GM12878 (cell line): ENCODE results near the gene SPINK4. TPM values are rescaled to one million over a fixed set of nuclear protein-coding genes. Genes with fewer than 3 reads are reported as not detected.

Experiments
- ATAC-seq: fragments of 200-7000 bp; cut with Tn5 transposase; 3 replicates; pipeline ENCODE4 v1.9.1; 2020; ENCODE audit warnings: mild to moderate bottlenecking, moderate library complexity
- BruUV-seq: library from RNA; stranded (reverse); fragments of 400-500 nt; replicated peaks from 2 replicates; lab custom pipeline; 2021; lab: Mats Ljungman, UMichigan
- CTCF ChIA-PET: fragments of 300-600 bp; sonication (Branson Sonifier 250); formaldehyde crosslinking; extraction: SDS; loops from one replicate; lab custom pipeline; 2021; ENCODE audit warnings: inconsistent platforms; lab: Yijun Ruan, JAX
- POLR2A ChIA-PET: fragments of 350-600 bp; formaldehyde crosslinking; extraction: SDS; loops from one replicate; lab custom pipeline; 2021; ENCODE audit warnings: inconsistent platforms; lab: Charles Lee
- RAD21 ChIA-PET: fragments of 300-600 bp; sonication (Branson Sonifier 250); formaldehyde crosslinking; loops from one replicate; lab custom pipeline; 2023; ENCODE audit warnings: antibody characterized with exemption; ENCODE audit not compliant: unreplicated experiment; lab: Charles Lee
- SMC1A ChIA-PET: fragments of 300-600 bp; sonication (Branson Sonifier 250); formaldehyde crosslinking; loops from one replicate; lab custom pipeline; 2023; ENCODE audit not compliant: unreplicated experiment, uncharacterized antibody; lab: Charles Lee
- DNase-seq: peaks from one replicate; pipeline ENCODE4 v3.0.0-alpha.2; 2011; ENCODE audit warnings: low read depth, low spot score
- FAIRE-seq: peaks from 3 replicates; lab custom pipeline; 2011; peaks lifted over from hg19 to GRCh38; lab: Jason Lieb, UNC
- H2AFZ ChIP-seq: 2 replicates; pipeline ENCODE4 v1.6.0; 2011; ENCODE audit warnings: low read depth, low read length, control low read depth; ENCODE audit not compliant: control insufficient read depth
- H3K27ac ChIP-seq: 2 replicates; pipeline ENCODE4 v1.5.1; 2011; ENCODE audit warnings: control low read depth; ENCODE audit not compliant: control insufficient read depth, insufficient read depth
- H3K27me3 ChIP-seq, 2 experiments: replicated peaks in 1 of 2; 2 replicates each; pipeline versions ENCODE4 v1.6.0 to v1.6.1; 2011; ENCODE audit warnings: low read length in 1 of 2; ENCODE audit not compliant: control insufficient read depth in 2 of 2, insufficient read depth in 2 of 2
- H3K36me3 ChIP-seq, 2 experiments: 2 replicates each; pipeline ENCODE4 v1.5.1; 2011; ENCODE audit warnings: low read length in 1 of 2; ENCODE audit not compliant: control insufficient read depth in 2 of 2, insufficient read depth in 2 of 2
- H3K4me1 ChIP-seq: 2 replicates; pipeline ENCODE4 v1.6.1; 2011; ENCODE audit warnings: mild to moderate bottlenecking, low read length, moderate library complexity, mixed read lengths; ENCODE audit not compliant: control insufficient read depth, insufficient read depth
- H3K4me2 ChIP-seq: 2 replicates; pipeline ENCODE4 v1.6.0; 2011; ENCODE audit warnings: control low read depth; ENCODE audit not compliant: control insufficient read depth, insufficient read depth
- H3K4me3 ChIP-seq: fragments of 200-600 bp; sonication (generic); 2 replicates; pipeline ENCODE4 v1.5.1; 2016
- H3K79me2 ChIP-seq: 2 replicates; pipeline ENCODE4 v1.6.0; 2011; ENCODE audit warnings: low read length; ENCODE audit not compliant: control insufficient read depth, insufficient read depth
- H3K9ac ChIP-seq: 2 replicates; pipeline ENCODE4 v1.8.0; 2011; ENCODE audit warnings: low read length, control low read depth, mixed read lengths; ENCODE audit not compliant: control insufficient read depth, insufficient read depth
- H3K9me3 ChIP-seq: replicated peaks from 3 replicates; pipeline ENCODE4 v1.5.1; 2011; ENCODE audit warnings: mild to moderate bottlenecking, low read length; ENCODE audit not compliant: control insufficient read depth, insufficient read depth
- H4K20me1 ChIP-seq: 2 replicates; pipeline ENCODE4 v1.6.0; 2011; ENCODE audit not compliant: control insufficient read depth, insufficient read depth
- CBX3 ChIP-seq: fragments of 200-600 bp; sonication (generic); IDR thresholded peaks from 2 replicates; pipeline ENCODE4 v1.6.1; 2016; ENCODE audit warnings: low read depth, borderline replicate concordance
- CUX1 ChIP-seq: IDR thresholded peaks from 2 replicates; pipeline ENCODE4 v1.6.1; 2012; ENCODE audit warnings: improper control_type of control experiment, low read depth, low read length; ENCODE audit not compliant: insufficient replicate concordance
- HDGF ChIP-seq: fragments of 450-650 bp; IDR thresholded peaks from 2 replicates; pipeline ENCODE4 v1.6.1; 2016; ENCODE audit warnings: antibody characterized with exemption
- MTA3 ChIP-seq: IDR thresholded peaks from 2 replicates; pipeline ENCODE4 v1.6.1; 2012; ENCODE audit warnings: low read length, inconsistent platforms, borderline replicate concordance
- MYC ChIP-seq: IDR thresholded peaks from 2 replicates; pipeline ENCODE4 v1.6.1; 2011; ENCODE audit warnings: mild to moderate bottlenecking, low read length, moderate library complexity, inconsistent platforms; ENCODE audit not compliant: insufficient read depth, insufficient replicate concordance, insufficient read length, severe bottlenecking
- RB1 ChIP-seq: fragments of 450-650 bp; formaldehyde crosslinking; IDR thresholded peaks from 2 replicates; pipeline ENCODE4 v1.6.1; 2017; ENCODE audit warnings: mild to moderate bottlenecking, borderline replicate concordance
- SIN3A ChIP-seq: IDR thresholded peaks from 2 replicates; pipeline ENCODE4 v1.6.1; 2012; ENCODE audit warnings: low read depth, low read length, improper control_type of control experiment
- SMARCA5 ChIP-seq: fragments of 450-650 bp; IDR thresholded peaks from 2 replicates; pipeline ENCODE4 v1.6.1; 2017; ENCODE audit warnings: mild to moderate bottlenecking
- SREBF1 ChIP-seq: IDR thresholded peaks from 2 replicates; pipeline ENCODE4 v1.6.1; 2012; ENCODE audit warnings: mild to moderate bottlenecking, low read length
- SREBF2 ChIP-seq: IDR thresholded peaks from 2 replicates; pipeline ENCODE4 v1.6.1; 2012; ENCODE audit warnings: mild to moderate bottlenecking, low read length
- SRF ChIP-seq, 2 experiments: IDR thresholded peaks; 2 replicates each; pipeline ENCODE4 v1.6.1; 2011; ENCODE audit warnings: low read depth in 2 of 2, low read length in 2 of 2, mild to moderate bottlenecking in 1 of 2, moderate library complexity in 1 of 2
- TAF1 ChIP-seq: IDR thresholded peaks from 2 replicates; pipeline ENCODE4 v1.6.1; 2011; ENCODE audit warnings: mild to moderate bottlenecking, low read depth, low read length, borderline replicate concordance
- YY1 ChIP-seq: IDR thresholded peaks from 2 replicates; pipeline ENCODE4 v1.6.1; 2011; ENCODE audit warnings: low read depth, mild to moderate bottlenecking, low read length
- ZNF217 ChIP-seq: fragments of 450-650 bp; IDR thresholded peaks from 2 replicates; pipeline ENCODE4 v1.6.1; 2017; ENCODE audit warnings: antibody characterized with exemption, mild to moderate bottlenecking
- ZNF384 ChIP-seq: IDR thresholded peaks from 2 replicates; pipeline ENCODE4 v1.6.1; 2012; ENCODE audit warnings: low read depth, mild to moderate bottlenecking, low read length, improper control_type of control experiment, borderline replicate concordance
- ZSCAN29 ChIP-seq: fragments of 450-650 bp; IDR thresholded peaks from 2 replicates; pipeline ENCODE4 v1.6.1; 2017; ENCODE audit warnings: mild to moderate bottlenecking, moderate library complexity
- WGBS: methylation state at CpG from one replicate; pipeline ENCODE4 v1.1.6; 2016; ENCODE audit warnings: low lambda C conversion rate; ENCODE audit not compliant: insufficient replicate concordance, insufficient coverage; ENCODE audit errors: missing lambda C conversion rate; 5-methylcytosine and 5-hydroxymethylcytosine counted together
- in situ Hi-C: fragments of 300-500 bp; cut with MboI; formaldehyde crosslinking; loops from 9 replicates; pipeline ENCODE4 v1.14.3; 2018; ENCODE audit warnings: mixed read lengths
- intact Hi-C: fragments of 100-400 bp; cut with micrococcal nuclease; formaldehyde crosslinking; loops from one replicate; pipeline ENCODE4 v1.14.2; 2022; ENCODE audit not compliant: unreplicated experiment
- polyA plus RNA-seq, 11 experiments: library from polyadenylated mRNA; depleted of rRNA in 4 of 11; unstranded in 6 of 11; stranded (reverse) in 5 of 11; fragments of >200 nt; fragmentation: Nextera tagmentation in 4 of 11; fragmentation: Illumina TruSeq in 1 of 11; extraction: Ambion mirVana in 4 of 11; extraction: Trizol in 1 of 11; gene quantifications; 1 replicate in 1 of 11; 2 replicates in 10 of 11; pipeline versions ENCODE4 v1.2.1 to v1.2.3, GENCODE V29; 2011 to 2016; ENCODE audit warnings: inconsistent platforms in 2 of 11, missing spikeins in 2 of 11, low read depth in 1 of 11
- total RNA-seq, 4 experiments: library from RNA; depleted of rRNA in 3 of 4; stranded (reverse); fragments of >200 nt in 3 of 4; fragmentation: Illumina TruSeq in 1 of 4; extraction: Trizol in 1 of 4; gene quantifications; 2 replicates each; pipeline versions ENCODE4 v1.2.1 to v1.2.3, GENCODE V29; 2013 to 2021

SPINK4 gene
- total and polyA plus RNA-seq, 10 of the 15 experiments (the other 5 are each of a cell fraction or from before 2014, with no cell fraction given): not detected

- BruUV-seq: no TSS peak
- 96% methylated on average over 4 of the region's 4 CpGs for WGBS
Observed at GRCh38 chr9:33257276-33257675, 17.3 kb downstream of the SPINK4 start.

More at GRCh38 chr9:33257276-33257675, 17.3 kb downstream of the SPINK4 start:
- Histone ChIP-seq H3K27ac (no peak overlapping the region), H3K4me3 (no peak overlapping the region), H4K20me1 (no peaks in the 10 kb centered on the region), H3K27me3 (no peaks in the 10 kb centered on the region), H3K36me3 (peaks cover 22 to 42% of the 10 kb centered on the region in 2 experiments), H3K4me2 (no peak overlapping the region), H3K9ac (no peak overlapping the region), H3K9me3 (no peaks in the 10 kb centered on the region), H3K79me2 (peaks cover 14% of the 10 kb centered on the region), H3K4me1 (no peaks in the 10 kb centered on the region), H2AFZ (no peak overlapping the region)
- in situ Hi-C loops: no loop called here
- TF ChIP-seq CBX3 (no peak), ZNF217 (no peak), HDGF (no peak), TAF1 (no peak), RB1 (no peak), ZSCAN29 (no peak), MYC (no peak), CUX1 (no peak), MTA3 (no peak), SRF (IDR thresholded peaks at IDR 0.05; ENCODE audit: low read depth in 2 of 2, low read length in 2 of 2) (no peak), ZNF384 (no peak), SREBF2 (no peak), SIN3A (no peak), SMARCA5 (no peak), SREBF1 (no peak), YY1 (no peak)
- DNase-seq (no peak), FAIRE-seq (no peak), ATAC-seq (no peak)
- ChIA-PET SMC1A (interaction anchor here (0.6 to 1.8 kb wide), 4 partner anchors 9 to 127 kb away, joined by 3 read pairs; no protein-coding TSS in a partner anchor), CTCF (no interaction called here), RAD21 (no interaction called here), POLR2A (no interaction called here)
- intact Hi-C loops: no loop called here
